Prostate gland (tissue), 2 donors: Measurements from ENCODE around the gene SLC17A8.

Experiments
- POLR2A ChIP-seq: fragments of 450-650 bp; IDR thresholded peaks from one replicate; pipeline ENCODE4 v1.6.1; 2016; ENCODE audit warnings: antibody characterized with exemption, mild to moderate bottlenecking
- POLR2AphosphoS5 ChIP-seq: sonication (generic); formaldehyde crosslinking; IDR thresholded peaks from one replicate; pipeline ENCODE4 v1.6.1; 2017; ENCODE audit warnings: antibody characterized with exemption
- TF ChIP-seq, protein P1 (sequence below), 4 experiments: fragments of 200-600 bp in 2 of 4; fragments of 450-650 bp in 2 of 4; sonication (generic) in 2 of 4; IDR thresholded peaks; 1 replicate in 3 of 4; 2 replicates in 1 of 4; pipeline ENCODE4 v1.5.1; 2016 to 2019; ENCODE audit warnings: antibody characterized with exemption in 4 of 4, mild to moderate bottlenecking in 2 of 4, moderate library complexity in 2 of 4

DNA sequence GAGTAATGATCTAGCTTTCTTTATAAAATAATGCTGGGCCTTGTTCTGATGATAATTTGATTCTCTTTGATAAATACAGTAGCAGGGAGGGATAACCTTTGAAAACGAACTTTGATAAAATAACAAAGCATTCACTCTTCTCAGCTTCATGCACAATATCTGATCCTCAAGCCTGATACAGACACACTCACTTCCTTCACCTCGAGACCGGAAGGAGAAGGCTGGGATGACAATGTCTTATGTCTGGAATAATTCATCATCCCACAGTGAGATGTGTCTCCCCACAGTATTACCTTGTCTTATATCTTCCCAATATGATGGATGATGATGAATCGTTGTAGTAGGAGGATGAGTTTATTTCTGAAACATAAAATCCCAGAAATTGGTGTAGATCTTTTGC lies 101.3 kb downstream of the SLC17A8 start:
- TF ChIP-seq POLR2A: no peak
- TF ChIP-seq, protein P1, sequence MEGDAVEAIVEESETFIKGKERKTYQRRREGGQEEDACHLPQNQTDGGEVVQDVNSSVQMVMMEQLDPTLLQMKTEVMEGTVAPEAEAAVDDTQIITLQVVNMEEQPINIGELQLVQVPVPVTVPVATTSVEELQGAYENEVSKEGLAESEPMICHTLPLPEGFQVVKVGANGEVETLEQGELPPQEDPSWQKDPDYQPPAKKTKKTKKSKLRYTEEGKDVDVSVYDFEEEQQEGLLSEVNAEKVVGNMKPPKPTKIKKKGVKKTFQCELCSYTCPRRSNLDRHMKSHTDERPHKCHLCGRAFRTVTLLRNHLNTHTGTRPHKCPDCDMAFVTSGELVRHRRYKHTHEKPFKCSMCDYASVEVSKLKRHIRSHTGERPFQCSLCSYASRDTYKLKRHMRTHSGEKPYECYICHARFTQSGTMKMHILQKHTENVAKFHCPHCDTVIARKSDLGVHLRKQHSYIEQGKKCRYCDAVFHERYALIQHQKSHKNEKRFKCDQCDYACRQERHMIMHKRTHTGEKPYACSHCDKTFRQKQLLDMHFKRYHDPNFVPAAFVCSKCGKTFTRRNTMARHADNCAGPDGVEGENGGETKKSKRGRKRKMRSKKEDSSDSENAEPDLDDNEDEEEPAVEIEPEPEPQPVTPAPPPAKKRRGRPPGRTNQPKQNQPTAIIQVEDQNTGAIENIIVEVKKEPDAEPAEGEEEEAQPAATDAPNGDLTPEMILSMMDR (IDR thresholded peaks at IDR 0.05): no peak
- TF ChIP-seq POLR2AphosphoS5: no peak
